Colonic mucosa (tissue), 4 donors: ENCODE data around the gene SYTL3. TPM values are rescaled to one million over a fixed set of nuclear protein-coding genes. Genes with fewer than 3 reads are reported as not detected.

ENCODE experiments used
- DNase-seq: peaks from one replicate; pipeline ENCODE4 v3.0.0-alpha.2; 2020
- H3K27ac ChIP-seq: fragments of 200-600 bp; one replicate; pipeline ENCODE4 v1.8.0; 2021
- H3K27me3 ChIP-seq: fragments of 200-600 bp; one replicate; pipeline ENCODE4 v1.8.0; 2021
- H3K36me3 ChIP-seq: fragments of 200-600 bp; one replicate; pipeline ENCODE4 v1.8.0; 2021
- H3K4me1 ChIP-seq: fragments of 200-600 bp; one replicate; pipeline ENCODE4 v1.8.0; 2021; ENCODE audit warnings: mild to moderate bottlenecking
- H3K4me3 ChIP-seq: fragments of 200-600 bp; one replicate; pipeline ENCODE4 v1.8.0; 2021
- H3K9ac ChIP-seq, 2 donors: one replicate each; pipeline ENCODE4 v1.7.0; 2013; ENCODE audit warnings: control low read depth in 2 of 2, low read depth in 2 of 2, low read length in 2 of 2
- H3K9me3 ChIP-seq: fragments of 200-600 bp; one replicate; pipeline ENCODE4 v1.8.0; 2021
- CTCF ChIP-seq: fragments of 200-600 bp; IDR thresholded peaks from one replicate; pipeline ENCODE4 v1.8.0; 2022; ENCODE audit warnings: antibody characterized with exemption, mild to moderate bottlenecking
- intact Hi-C: fragments of 100-400 bp; cut with DNase I; formaldehyde crosslinking; loops from one replicate; pipeline ENCODE4 v1.14.1; 2022
- total RNA-seq, 2 donors: library from RNA; stranded (reverse); fragmentation: NEBNext Ultra II Directional in 1 of 2; extraction: Animal tissue kit (Norgen Biotek cat#: 25700) in 1 of 2; gene quantifications; one replicate each; pipeline ENCODE4 v1.2.1, GENCODE V29; 2021
- donor health status: healthy.
- donor health status: DM: no; HTN: no; CAD: no.
- donor health status: DM: no; HTN: no; CAD: no.

The SYTL3 gene
- total RNA-seq, 2 donors from 2014 or later, result 1.1 to 3.1 TPM

- intact Hi-C loops, result no loop called here
- Histone ChIP-seq H3K9me3 (no peaks in the 10 kb centered on the region), H3K9ac (no peak overlapping the region), H3K27ac (no peak overlapping the region), H3K36me3 (no peaks in the 10 kb centered on the region), H3K4me3 (no peak overlapping the region), H3K27me3 (no peaks in the 10 kb centered on the region), H3K4me1 (no peaks in the 10 kb centered on the region)
- TF ChIP-seq CTCF, result no peak
- DNase-seq, result no peak
Measured at GRCh38 chr6:158737710-158738615, 88.1 kb downstream of the SYTL3 start.

GRCh38 chr6:158739673-158740072, 89.8 kb downstream of the SYTL3 start:
- no peak overlapping the region for H3K4me3 ChIP-seq
- intact Hi-C loops, result no loop called here
- no peak for TF ChIP-seq CTCF
- no peak overlapping the region for H3K9ac ChIP-seq
- no peaks in the 10 kb centered on the region for H3K36me3 ChIP-seq
- H3K4me1 ChIP-seq, result no peaks in the 10 kb centered on the region
- no peak overlapping the region for H3K27ac ChIP-seq
- H3K27me3 ChIP-seq, result no peaks in the 10 kb centered on the region
- no peak for DNase-seq
- H3K9me3 ChIP-seq, result no peaks in the 10 kb centered on the region

- H3K4me3 ChIP-seq, result no peak overlapping the region
- no peak for DNase-seq
- H3K27ac ChIP-seq, result no peak overlapping the region
- no peaks in the 10 kb centered on the region for H3K36me3 ChIP-seq
- no peaks in the 10 kb centered on the region for H3K27me3 ChIP-seq
- no peak overlapping the region for H3K9ac ChIP-seq
- no peak for TF ChIP-seq CTCF
- H3K9me3 ChIP-seq, result no peaks in the 10 kb centered on the region
- H3K4me1 ChIP-seq, result no peaks in the 10 kb centered on the region
- intact Hi-C loops, result no loop called here
Measured at GRCh38 chr6:158743033-158743651, 93.3 kb downstream of the SYTL3 start.

- H3K36me3 ChIP-seq, result no peaks in the 10 kb centered on the region
- H3K27me3 ChIP-seq, result no peaks in the 10 kb centered on the region
- H3K27ac ChIP-seq, result no peak overlapping the region
- H3K4me3 ChIP-seq, result no peak overlapping the region
- no peak for DNase-seq
- H3K9me3 ChIP-seq, result no peaks in the 10 kb centered on the region
- no peak overlapping the region for H3K9ac ChIP-seq
- TF ChIP-seq CTCF, result no peak
- intact Hi-C loops, result no loop called here
- H3K4me1 ChIP-seq, result no peaks in the 10 kb centered on the region
Measured at GRCh38 chr6:158744986-158745430, 95.2 kb downstream of the SYTL3 start.

GRCh38 chr6:158751224-158751623, 101.4 kb downstream of the SYTL3 start:
- Histone ChIP-seq H3K9ac (no peak overlapping the region), H3K9me3 (no peaks in the 10 kb centered on the region), H3K27me3 (no peaks in the 10 kb centered on the region), H3K36me3 (no peaks in the 10 kb centered on the region), H3K4me3 (no peak overlapping the region), H3K4me1 (no peaks in the 10 kb centered on the region), H3K27ac (no peak overlapping the region)
- intact Hi-C loops, result no loop called here
- no peak for DNase-seq
- no peak for TF ChIP-seq CTCF
